ENCODE measurements around the gene TMEM273.

Gene TMEM273

DNA sequence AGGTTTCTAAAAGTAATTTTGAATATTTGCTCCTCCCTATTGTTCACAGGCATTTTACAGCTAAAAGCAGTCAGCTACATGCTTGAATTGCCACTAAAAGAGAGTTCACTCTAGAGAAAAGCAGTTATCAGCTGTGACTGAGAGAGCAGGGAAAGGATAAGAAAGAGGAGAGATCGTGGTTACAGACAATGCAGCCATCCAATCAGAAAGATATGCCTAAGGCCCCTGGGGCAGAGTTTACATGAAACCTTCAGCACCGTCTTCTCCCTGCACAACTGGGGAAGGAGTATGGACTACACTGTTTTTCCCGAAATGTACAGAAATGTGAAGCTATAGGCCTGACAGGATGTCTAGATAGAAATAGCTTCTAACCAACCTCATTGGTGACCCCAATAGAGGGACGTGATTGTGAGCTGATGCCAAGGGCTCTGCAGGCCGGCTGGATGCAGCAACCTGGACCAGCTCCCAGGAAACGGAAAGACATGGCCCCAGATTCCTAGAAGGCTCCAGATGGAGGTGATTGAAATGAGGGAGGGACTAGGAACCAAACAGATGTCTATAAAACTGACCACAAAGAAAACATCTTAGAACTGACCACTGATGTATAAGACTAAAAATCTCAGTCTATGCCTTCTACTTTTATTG, 69.6 kb downstream of the TMEM273 start:
- Histone ChIP-seq H3K4me1 (ENCODE audit: control insufficient read depth, insufficient read depth, low read length, poor library complexity, severe bottlenecking) (peaks cover 3% of the 10 kb centered on the region), H3K36me3 (ENCODE audit: control insufficient read depth, insufficient read depth, low read length) (no peaks in the 10 kb centered on the region), H3K9me3 (ENCODE audit: control insufficient read depth, low read length) (no peaks in the 10 kb centered on the region), H3K27me3 (replicated peaks; ENCODE audit: control insufficient read depth, insufficient read depth, low read length, poor library complexity, severe bottlenecking) (peaks cover 7% of the 10 kb centered on the region), H3K27ac (ENCODE audit: insufficient read depth, low read length, poor library complexity, severe bottlenecking) (no peak overlapping the region), H3K4me3 (ENCODE audit: insufficient read depth, low read depth, low read length, poor library complexity, severe bottlenecking) (no peak overlapping the region)
- DNase-seq = no peak

DNA sequence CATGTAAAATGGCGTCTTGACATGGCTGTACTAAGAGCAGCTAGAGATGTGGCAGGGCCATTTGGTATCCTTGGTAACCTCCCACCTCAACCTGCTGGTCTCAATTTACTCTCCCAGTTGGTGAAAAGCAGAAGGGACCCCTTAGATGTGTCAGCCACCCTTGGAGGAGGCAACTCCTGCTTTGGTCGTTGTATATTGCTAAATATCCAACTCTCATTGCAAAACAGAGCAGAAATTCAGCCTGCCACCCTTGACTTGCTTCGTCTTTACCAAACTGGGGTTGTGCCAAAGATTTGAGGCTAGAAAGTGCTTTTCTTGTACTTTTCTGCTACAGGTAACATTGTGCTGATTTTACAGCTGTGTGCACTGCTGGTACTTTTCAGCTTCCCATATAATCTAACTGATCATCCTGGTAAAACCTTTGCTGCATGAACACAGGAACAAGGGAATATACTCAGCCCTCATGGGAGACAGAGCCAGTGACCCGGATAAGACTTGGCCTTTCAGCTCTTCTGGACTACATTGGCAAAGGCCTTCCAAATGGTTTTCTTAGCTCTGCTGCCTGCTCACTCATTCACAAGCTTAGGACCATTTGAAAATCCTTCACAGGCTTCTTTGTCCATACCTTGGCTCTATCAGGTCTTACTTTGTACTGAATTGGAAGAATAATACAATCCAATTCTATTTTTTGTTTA, 70.7 kb downstream of the TMEM273 start:
- H3K27me3 ChIP-seq (replicated peaks; ENCODE audit: control insufficient read depth, insufficient read depth, low read length, poor library complexity, severe bottlenecking) = peaks cover 7% of the 10 kb centered on the region
- no peak overlapping the region for H3K27ac ChIP-seq (ENCODE audit: insufficient read depth, low read length, poor library complexity, severe bottlenecking)
- peaks cover 3% of the 10 kb centered on the region for H3K4me1 ChIP-seq (ENCODE audit: control insufficient read depth, insufficient read depth, low read length, poor library complexity, severe bottlenecking)
- no peaks in the 10 kb centered on the region for H3K36me3 ChIP-seq (ENCODE audit: control insufficient read depth, insufficient read depth, low read length)
- DNase-seq = no peak
- H3K4me3 ChIP-seq (ENCODE audit: insufficient read depth, low read depth, low read length, poor library complexity, severe bottlenecking) = no peak overlapping the region
- H3K9me3 ChIP-seq (ENCODE audit: control insufficient read depth, low read length) = no peaks in the 10 kb centered on the region

DNA sequence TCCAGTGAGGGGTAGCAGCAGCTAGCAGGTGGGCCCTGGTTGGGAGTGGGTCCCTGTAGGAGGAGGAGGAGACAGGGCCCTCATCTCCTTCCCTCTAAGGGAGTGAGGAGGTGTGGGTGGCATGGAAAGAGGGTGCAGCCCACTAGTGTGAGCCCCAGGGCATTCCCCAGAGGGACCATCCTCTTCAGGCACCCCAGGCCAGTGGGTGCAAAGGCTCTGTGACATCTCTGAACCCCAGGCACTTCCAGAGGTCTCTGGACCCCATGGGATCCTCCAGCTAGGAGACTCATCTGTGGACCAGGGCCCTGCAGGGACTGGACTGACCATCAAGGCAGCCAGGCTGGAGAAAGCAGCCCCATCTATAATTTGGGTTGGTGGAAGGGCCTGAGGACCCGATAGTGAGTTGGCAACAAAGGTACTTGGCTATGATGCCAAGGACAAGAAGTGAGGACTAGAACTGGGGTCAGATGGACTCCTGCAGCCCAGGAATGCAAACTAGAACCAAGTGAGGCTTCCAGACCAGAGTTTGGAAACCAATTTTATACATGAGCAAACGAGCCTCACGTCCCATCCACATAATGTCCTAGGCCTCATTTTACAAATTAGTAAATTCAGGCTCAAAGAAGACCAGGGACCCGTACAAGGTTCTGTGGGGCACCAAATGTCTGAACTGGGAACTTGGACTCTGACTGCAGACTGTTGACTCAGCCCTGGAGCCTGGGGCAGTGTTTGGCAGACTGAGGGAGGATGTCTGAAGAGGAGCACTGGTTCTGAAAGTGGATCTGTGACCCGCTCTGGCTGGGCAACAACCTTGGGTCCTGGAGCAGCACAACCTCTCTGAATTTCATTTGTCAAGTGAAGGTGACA, 71.4 kb downstream of the TMEM273 start:
- Histone ChIP-seq H3K4me1 (ENCODE audit: control insufficient read depth, insufficient read depth, low read length, poor library complexity, severe bottlenecking) (peaks cover 3% of the 10 kb centered on the region), H3K36me3 (ENCODE audit: control insufficient read depth, insufficient read depth, low read length) (no peaks in the 10 kb centered on the region), H3K27me3 (replicated peaks; ENCODE audit: control insufficient read depth, insufficient read depth, low read length, poor library complexity, severe bottlenecking) (peaks cover 7% of the 10 kb centered on the region), H3K9me3 (ENCODE audit: control insufficient read depth, low read length) (no peaks in the 10 kb centered on the region), H3K27ac (ENCODE audit: insufficient read depth, low read length, poor library complexity, severe bottlenecking) (no peak overlapping the region), H3K4me3 (ENCODE audit: insufficient read depth, low read depth, low read length, poor library complexity, severe bottlenecking) (no peak overlapping the region)
- no peak for DNase-seq

DNA sequence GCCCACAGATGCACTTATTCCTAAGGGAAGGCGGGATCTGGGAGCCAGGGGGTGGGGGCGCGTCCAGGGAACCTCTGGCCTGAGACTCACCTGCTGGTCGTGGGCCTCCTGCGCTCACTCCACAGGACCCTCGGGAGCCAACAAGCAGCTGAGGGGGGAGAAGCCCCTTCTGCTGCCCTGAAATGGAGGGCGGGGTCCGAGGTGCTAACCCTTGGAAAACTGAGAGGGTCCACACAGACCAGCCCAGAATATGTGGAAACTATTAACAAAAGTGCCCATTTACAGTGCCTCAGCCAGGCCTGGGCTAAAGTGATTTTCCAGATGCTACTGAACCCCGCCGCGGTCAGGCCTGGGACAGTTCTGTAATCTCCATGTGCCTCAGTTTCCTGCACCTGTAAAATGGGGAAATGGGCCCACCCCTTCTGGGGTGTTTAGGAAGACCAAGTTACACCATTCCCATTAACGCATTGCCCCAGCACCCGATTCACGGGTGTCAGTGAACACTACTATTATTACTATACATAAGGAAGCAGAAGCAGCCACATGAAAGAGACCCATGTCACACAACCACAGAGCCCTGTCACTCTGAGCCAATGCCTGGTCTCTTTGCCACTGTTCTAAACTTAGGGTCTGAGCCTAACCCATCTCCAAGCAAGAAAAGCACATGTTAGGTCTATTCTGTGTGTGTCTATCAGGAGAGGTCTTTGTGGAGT, 72.2 kb downstream of the TMEM273 start:
- no peaks in the 10 kb centered on the region for H3K9me3 ChIP-seq (ENCODE audit: control insufficient read depth, low read length)
- H3K27ac ChIP-seq (ENCODE audit: insufficient read depth, low read length, poor library complexity, severe bottlenecking) = no peak overlapping the region
- DNase-seq = no peak
- H3K36me3 ChIP-seq (ENCODE audit: control insufficient read depth, insufficient read depth, low read length) = no peaks in the 10 kb centered on the region
- H3K27me3 ChIP-seq (replicated peaks; ENCODE audit: control insufficient read depth, insufficient read depth, low read length, poor library complexity, severe bottlenecking) = peaks cover 7% of the 10 kb centered on the region
- H3K4me3 ChIP-seq (ENCODE audit: insufficient read depth, low read depth, low read length, poor library complexity, severe bottlenecking) = no peak overlapping the region
- peaks cover 3% of the 10 kb centered on the region for H3K4me1 ChIP-seq (ENCODE audit: control insufficient read depth, insufficient read depth, low read length, poor library complexity, severe bottlenecking)

DNA sequence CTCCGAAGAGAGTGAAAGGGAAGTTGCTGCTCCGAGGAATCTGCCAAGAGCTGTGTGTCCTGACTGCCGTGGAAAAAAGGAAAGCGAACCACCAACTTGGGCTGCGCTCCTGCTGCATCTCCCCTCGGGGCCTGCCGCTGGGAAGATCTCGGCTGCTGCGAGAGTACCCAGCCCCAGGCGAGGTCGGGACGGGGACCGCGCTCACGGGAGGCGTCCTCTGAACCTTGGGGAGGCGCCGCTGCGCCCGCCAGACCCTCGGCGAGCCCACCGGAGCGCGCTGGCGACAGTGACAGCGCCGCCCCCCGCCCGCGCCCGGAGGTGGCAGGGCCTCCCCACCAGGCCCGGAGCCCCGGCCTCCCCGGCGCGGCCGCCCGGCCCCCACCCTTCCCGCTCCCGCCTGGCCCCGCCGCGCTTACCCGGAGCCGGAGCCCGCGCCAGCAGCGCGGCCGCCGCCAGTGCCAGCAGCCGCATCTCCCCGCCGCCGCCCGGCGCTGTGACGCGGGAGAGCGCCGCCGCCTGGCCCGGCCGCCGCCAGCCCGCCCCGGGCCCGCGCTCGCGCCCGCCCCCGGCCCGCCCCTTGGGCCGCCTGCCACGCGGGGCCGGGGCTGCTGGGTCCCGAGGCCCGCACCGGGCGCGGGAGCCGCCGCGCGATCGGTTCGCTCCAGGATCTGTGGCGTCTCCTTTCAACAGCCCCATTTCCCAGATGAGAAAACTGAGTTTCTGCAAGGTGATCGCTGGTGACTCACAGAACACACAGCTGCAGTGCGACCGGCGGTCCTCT, 73.0 kb downstream of the TMEM273 start, which contains the start of gene VSTM4:
Gene VSTM4 (minus strand): TSS at position 508 of the 781 bp plus-strand sequence. CDS start 37 bp downstream, at position 471.
- Histone ChIP-seq H3K36me3 (ENCODE audit: control insufficient read depth, insufficient read depth, low read length) (no peaks in the 10 kb centered on the region), H3K27me3 (replicated peaks; ENCODE audit: control insufficient read depth, insufficient read depth, low read length, poor library complexity, severe bottlenecking) (peaks cover 7% of the 10 kb centered on the region), H3K4me1 (ENCODE audit: control insufficient read depth, insufficient read depth, low read length, poor library complexity, severe bottlenecking) (peaks cover 3% of the 10 kb centered on the region), H3K4me3 (ENCODE audit: insufficient read depth, low read depth, low read length, poor library complexity, severe bottlenecking) (no peak within 1 kb of the TSS), H3K27ac (ENCODE audit: insufficient read depth, low read length, poor library complexity, severe bottlenecking) (no peak within 1 kb of the TSS), H3K9me3 (ENCODE audit: control insufficient read depth, low read length) (no peaks in the 10 kb centered on the region)
- no peak for DNase-seq

DNA sequence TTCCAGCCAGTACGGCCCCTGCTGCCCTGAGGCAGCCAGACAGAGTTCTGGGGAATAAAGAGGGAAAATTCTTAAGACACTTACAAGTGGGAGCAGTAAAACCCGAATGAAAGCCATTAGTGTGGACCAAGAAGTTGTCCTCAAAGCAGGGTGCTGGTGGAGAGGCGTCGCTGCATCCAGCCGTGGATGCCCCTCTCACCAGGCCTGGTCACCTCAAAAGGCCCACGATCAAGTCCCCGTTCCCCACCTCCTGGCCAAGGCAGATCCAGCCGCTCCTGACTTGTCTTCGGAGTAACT, 73.5 kb downstream of the TMEM273 start:
- Histone ChIP-seq H3K9me3 (ENCODE audit: control insufficient read depth, low read length) (no peaks in the 10 kb centered on the region), H3K36me3 (ENCODE audit: control insufficient read depth, insufficient read depth, low read length) (no peaks in the 10 kb centered on the region), H3K27me3 (replicated peaks; ENCODE audit: control insufficient read depth, insufficient read depth, low read length, poor library complexity, severe bottlenecking) (peaks cover 7% of the 10 kb centered on the region), H3K27ac (ENCODE audit: insufficient read depth, low read length, poor library complexity, severe bottlenecking) (no peak overlapping the region), H3K4me1 (ENCODE audit: control insufficient read depth, insufficient read depth, low read length, poor library complexity, severe bottlenecking) (peaks cover 3% of the 10 kb centered on the region), H3K4me3 (ENCODE audit: insufficient read depth, low read depth, low read length, poor library complexity, severe bottlenecking) (no peak overlapping the region)
- no peak for DNase-seq

DNA sequence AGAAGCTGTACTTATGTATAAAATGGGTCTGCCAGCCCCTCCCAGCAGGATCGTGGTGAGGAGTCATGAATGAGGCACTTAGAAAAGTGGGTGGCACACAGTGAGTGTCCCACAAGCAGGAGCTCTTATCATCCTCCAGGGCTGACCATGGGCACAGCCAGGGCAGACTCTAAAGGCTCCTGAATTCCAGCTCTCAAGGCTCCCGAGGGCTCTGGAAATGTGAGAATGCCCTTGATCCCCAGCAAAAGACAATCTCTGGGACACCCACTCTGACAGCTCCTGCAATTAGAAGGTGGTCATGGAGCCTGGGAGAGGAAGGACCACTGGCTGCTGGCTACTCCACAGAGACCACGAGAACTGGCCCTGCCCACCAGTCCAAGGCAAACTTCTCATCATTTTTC, 74.5 kb downstream of the TMEM273 start:
- Histone ChIP-seq H3K27me3 (replicated peaks; ENCODE audit: control insufficient read depth, insufficient read depth, low read length, poor library complexity, severe bottlenecking) (peaks cover 7% of the 10 kb centered on the region), H3K9me3 (ENCODE audit: control insufficient read depth, low read length) (no peaks in the 10 kb centered on the region), H3K27ac (ENCODE audit: insufficient read depth, low read length, poor library complexity, severe bottlenecking) (no peak overlapping the region), H3K4me1 (ENCODE audit: control insufficient read depth, insufficient read depth, low read length, poor library complexity, severe bottlenecking) (peaks cover 3% of the 10 kb centered on the region), H3K4me3 (ENCODE audit: insufficient read depth, low read depth, low read length, poor library complexity, severe bottlenecking) (no peak overlapping the region), H3K36me3 (ENCODE audit: control insufficient read depth, insufficient read depth, low read length) (no peaks in the 10 kb centered on the region)
- no peak for DNase-seq

DNA sequence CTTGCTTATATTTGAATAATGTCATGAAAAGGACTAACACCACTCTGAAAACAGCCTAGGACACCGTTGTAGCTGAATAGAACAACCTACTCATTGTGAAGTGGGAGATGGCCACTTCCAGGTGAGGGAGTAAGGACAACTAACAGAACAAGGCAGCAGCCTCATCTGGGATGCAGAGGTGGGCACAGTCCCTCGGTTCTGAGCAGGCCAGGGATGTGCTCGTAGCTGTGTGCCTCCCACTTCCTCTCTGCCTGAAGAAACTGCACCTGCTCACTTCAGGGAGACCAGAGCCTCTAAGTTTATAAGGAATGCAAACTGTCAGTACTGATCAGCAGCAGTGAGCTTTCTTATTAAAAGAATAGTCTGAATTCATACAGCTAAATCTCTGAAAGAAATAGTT, 75.3 kb downstream of the TMEM273 start:
- Histone ChIP-seq H3K4me1 (ENCODE audit: control insufficient read depth, insufficient read depth, low read length, poor library complexity, severe bottlenecking) (peaks cover 3% of the 10 kb centered on the region), H3K4me3 (ENCODE audit: insufficient read depth, low read depth, low read length, poor library complexity, severe bottlenecking) (no peak overlapping the region), H3K27me3 (replicated peaks; ENCODE audit: control insufficient read depth, insufficient read depth, low read length, poor library complexity, severe bottlenecking) (peaks cover 7% of the 10 kb centered on the region), H3K36me3 (ENCODE audit: control insufficient read depth, insufficient read depth, low read length) (no peaks in the 10 kb centered on the region), H3K27ac (ENCODE audit: insufficient read depth, low read length, poor library complexity, severe bottlenecking) (no peak overlapping the region), H3K9me3 (ENCODE audit: control insufficient read depth, low read length) (no peaks in the 10 kb centered on the region)
- DNase-seq = no peak

DNA sequence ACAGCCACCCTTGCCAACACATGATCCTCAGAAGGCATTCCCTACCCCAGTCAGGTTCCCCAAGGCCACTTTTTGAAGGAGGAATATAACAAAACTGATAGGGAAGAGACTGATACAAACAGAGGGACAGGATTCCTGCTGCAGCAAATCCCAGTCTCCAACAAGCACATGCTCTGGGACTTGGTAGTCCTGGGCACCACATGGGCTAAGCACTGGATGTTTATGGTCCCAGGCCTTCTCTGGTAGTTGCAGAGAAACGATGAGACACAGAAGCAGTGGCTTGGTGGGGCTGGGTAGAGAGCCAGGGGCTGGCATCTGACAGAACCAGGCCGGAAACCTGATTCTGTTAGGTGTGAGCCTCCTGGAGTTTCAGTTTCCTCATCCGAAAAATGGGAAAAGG, 76.1 kb downstream of the TMEM273 start:
- H3K4me1 ChIP-seq (ENCODE audit: control insufficient read depth, insufficient read depth, low read length, poor library complexity, severe bottlenecking) = peaks cover 3% of the 10 kb centered on the region

More for the DNA sequence above, 76.1 kb downstream of the TMEM273 start:
- H3K36me3 ChIP-seq (ENCODE audit: control insufficient read depth, insufficient read depth, low read length) = no peaks in the 10 kb centered on the region
- no peak overlapping the region for H3K4me3 ChIP-seq (ENCODE audit: insufficient read depth, low read depth, low read length, poor library complexity, severe bottlenecking)
- no peak for DNase-seq
- H3K27me3 ChIP-seq (replicated peaks; ENCODE audit: control insufficient read depth, insufficient read depth, low read length, poor library complexity, severe bottlenecking) = peaks cover 7% of the 10 kb centered on the region
- no peak overlapping the region for H3K27ac ChIP-seq (ENCODE audit: insufficient read depth, low read length, poor library complexity, severe bottlenecking)
- no peaks in the 10 kb centered on the region for H3K9me3 ChIP-seq (ENCODE audit: control insufficient read depth, low read length)

Measured in effector memory CD4-positive, alpha-beta T cell (primary cell).